ENCODE data around the gene LRRN2. TPM values are rescaled to one million over a fixed set of nuclear protein-coding genes. Genes with fewer than 3 reads are reported as not detected.

LRRN2 gene
- polyA plus RNA-seq, 1 of the 3 experiments (the other 2 are of a cell fraction), result not detected

- Histone ChIP-seq H3K27me3 (ENCODE audit: insufficient read depth) (no peaks in the 10 kb centered on the region; the same call in 1 of the 2 replicates), H3K9me2 (no peaks in the 10 kb centered on the region), H3K4me2 (no peak overlapping the region), H4K20me1 (ENCODE audit: insufficient read depth) (no peaks in the 10 kb centered on the region), H3F3A (replicated peaks; ENCODE audit: insufficient read depth) (no peaks in the 10 kb centered on the region), H3K4me3 (ENCODE audit: low read depth in 2 of 2, low read length in 1 of 2) (no peak overlapping the region), H3K9ac (no peak overlapping the region), H3K9me3 (no peaks in the 10 kb centered on the region), H3K27ac (ENCODE audit: low read depth in 2 of 2, low read length in 1 of 2) (no peak overlapping the region), H2AFZ (ENCODE audit: low read depth) (no peak overlapping the region), H3K79me2 (ENCODE audit: insufficient read depth) (no peaks in the 10 kb centered on the region), H3K4me1 (ENCODE audit: control insufficient read depth in 1 of 2, insufficient read depth in 2 of 2, low read depth in 1 of 2, low read length in 1 of 2) (no peaks in the 10 kb centered on the region), H3K36me3 (replicated peaks in 1 of 2; ENCODE audit: control insufficient read depth in 1 of 2, insufficient read depth in 2 of 2, low read length in 1 of 2) (no peaks in the 10 kb centered on the region)
- no peak for DNase-seq
- TF ChIP-seq TEAD4 (IDR thresholded peaks at IDR 0.05; ENCODE audit: borderline replicate concordance, insufficient read depth) (no peak), NRF1 (IDR thresholded peaks at IDR 0.05; ENCODE audit: low read depth, low read length) (no peak), JUND (IDR thresholded peaks at IDR 0.05) (no peak), POLR2AphosphoS5 (IDR thresholded peaks at IDR 0.05; ENCODE audit: low read depth, low read length) (no peak), FOXJ3 (CRISPR knock-in tag; IDR thresholded peaks at IDR 0.05) (no peak)
- TF ChIP-seq, protein P1, sequence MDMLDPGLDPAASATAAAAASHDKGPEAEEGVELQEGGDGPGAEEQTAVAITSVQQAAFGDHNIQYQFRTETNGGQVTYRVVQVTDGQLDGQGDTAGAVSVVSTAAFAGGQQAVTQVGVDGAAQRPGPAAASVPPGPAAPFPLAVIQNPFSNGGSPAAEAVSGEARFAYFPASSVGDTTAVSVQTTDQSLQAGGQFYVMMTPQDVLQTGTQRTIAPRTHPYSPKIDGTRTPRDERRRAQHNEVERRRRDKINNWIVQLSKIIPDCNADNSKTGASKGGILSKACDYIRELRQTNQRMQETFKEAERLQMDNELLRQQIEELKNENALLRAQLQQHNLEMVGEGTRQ (IDR thresholded peaks at IDR 0.05; ENCODE audit: borderline replicate concordance, low read depth, low read length), result no peak
- TF ChIP-seq, protein P2, sequence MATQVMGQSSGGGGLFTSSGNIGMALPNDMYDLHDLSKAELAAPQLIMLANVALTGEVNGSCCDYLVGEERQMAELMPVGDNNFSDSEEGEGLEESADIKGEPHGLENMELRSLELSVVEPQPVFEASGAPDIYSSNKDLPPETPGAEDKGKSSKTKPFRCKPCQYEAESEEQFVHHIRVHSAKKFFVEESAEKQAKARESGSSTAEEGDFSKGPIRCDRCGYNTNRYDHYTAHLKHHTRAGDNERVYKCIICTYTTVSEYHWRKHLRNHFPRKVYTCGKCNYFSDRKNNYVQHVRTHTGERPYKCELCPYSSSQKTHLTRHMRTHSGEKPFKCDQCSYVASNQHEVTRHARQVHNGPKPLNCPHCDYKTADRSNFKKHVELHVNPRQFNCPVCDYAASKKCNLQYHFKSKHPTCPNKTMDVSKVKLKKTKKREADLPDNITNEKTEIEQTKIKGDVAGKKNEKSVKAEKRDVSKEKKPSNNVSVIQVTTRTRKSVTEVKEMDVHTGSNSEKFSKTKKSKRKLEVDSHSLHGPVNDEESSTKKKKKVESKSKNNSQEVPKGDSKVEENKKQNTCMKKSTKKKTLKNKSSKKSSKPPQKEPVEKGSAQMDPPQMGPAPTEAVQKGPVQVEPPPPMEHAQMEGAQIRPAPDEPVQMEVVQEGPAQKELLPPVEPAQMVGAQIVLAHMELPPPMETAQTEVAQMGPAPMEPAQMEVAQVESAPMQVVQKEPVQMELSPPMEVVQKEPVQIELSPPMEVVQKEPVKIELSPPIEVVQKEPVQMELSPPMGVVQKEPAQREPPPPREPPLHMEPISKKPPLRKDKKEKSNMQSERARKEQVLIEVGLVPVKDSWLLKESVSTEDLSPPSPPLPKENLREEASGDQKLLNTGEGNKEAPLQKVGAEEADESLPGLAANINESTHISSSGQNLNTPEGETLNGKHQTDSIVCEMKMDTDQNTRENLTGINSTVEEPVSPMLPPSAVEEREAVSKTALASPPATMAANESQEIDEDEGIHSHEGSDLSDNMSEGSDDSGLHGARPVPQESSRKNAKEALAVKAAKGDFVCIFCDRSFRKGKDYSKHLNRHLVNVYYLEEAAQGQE (IDR thresholded peaks at IDR 0.05; ENCODE audit: low read depth, low read length), result no peak
- CTCF ChIA-PET, result interaction anchor here (0.6 to 1.2 kb wide), 4 partner anchors 44 to 297 kb away, joined by 3 to 7 read pairs (median 4); no protein-coding TSS in a partner anchor
- POLR2A ChIA-PET, result no interaction called here
- 24% methylated on average over 5 of the region's 5 CpGs for WGBS (ENCODE audit: low lambda C conversion rate)
Measured at GRCh38 chr1:204703268-204703664, 17.7 kb upstream of the LRRN2 start.

DNA sequence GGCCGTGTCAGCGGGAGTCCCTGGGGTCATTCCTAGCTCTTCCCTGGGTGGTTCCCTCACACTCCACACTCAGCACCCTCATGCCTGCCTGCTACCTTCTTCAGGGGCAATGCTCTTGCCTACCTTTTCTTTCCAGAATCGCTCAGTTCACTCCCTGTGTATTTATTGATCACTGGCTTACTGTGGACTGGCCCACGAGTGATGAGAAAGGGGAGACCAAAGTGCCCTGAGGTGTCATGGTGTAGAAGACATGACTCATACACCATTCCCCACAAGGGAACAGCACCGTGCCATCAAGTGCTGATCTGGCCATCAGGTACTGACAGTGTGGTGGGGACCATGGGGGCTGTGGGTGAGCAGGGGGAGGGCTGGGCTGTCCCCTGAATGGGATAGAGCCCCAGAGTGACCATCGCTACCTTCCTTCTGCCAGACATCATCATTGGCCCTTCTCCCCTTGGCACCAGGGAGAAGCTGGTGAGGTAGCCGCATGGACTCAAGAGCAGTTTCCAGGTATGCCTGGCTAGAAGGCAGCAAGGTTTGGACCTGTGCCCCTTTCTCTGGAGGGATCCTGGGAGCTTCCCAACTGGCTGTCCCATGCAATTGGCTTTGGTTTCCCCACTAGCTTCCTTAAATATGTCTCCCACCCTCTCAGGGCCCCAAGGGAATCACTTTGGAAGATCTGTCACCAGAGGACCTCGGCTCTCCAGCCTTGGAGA is 17.2 kb upstream of the LRRN2 start:
- no peaks in the 10 kb centered on the region; the same call in 1 of the 2 replicates for H3K27me3 ChIP-seq (ENCODE audit: insufficient read depth)
- H3K9me2 ChIP-seq, result no peaks in the 10 kb centered on the region
- H4K20me1 ChIP-seq (ENCODE audit: insufficient read depth), result no peaks in the 10 kb centered on the region
- ChIA-PET POLR2A (no interaction called here), CTCF (interaction anchor here (0.6 to 1.1 kb wide), 4 partner anchors 12 to 137 kb away, joined by 3 to 7 read pairs (median 3); no protein-coding TSS in a partner anchor)
- H3K79me2 ChIP-seq (ENCODE audit: insufficient read depth), result no peaks in the 10 kb centered on the region
- no peaks in the 10 kb centered on the region for H3K9me3 ChIP-seq
- H3K36me3 ChIP-seq (replicated peaks in 1 of 2; ENCODE audit: control insufficient read depth in 1 of 2, insufficient read depth in 2 of 2, low read length in 1 of 2), result no peaks in the 10 kb centered on the region
- H3K4me2 ChIP-seq, result no peak overlapping the region
- H3F3A ChIP-seq (replicated peaks; ENCODE audit: insufficient read depth), result no peaks in the 10 kb centered on the region
- H3K27ac ChIP-seq (ENCODE audit: low read depth in 2 of 2, low read length in 1 of 2), result no peak overlapping the region
- H3K9ac ChIP-seq, result no peak overlapping the region
- DNase-seq, result no peak
- WGBS (ENCODE audit: low lambda C conversion rate), result 29% methylated on average over 6 of the region's 8 CpGs
- H3K4me1 ChIP-seq (ENCODE audit: control insufficient read depth in 1 of 2, insufficient read depth in 2 of 2, low read depth in 1 of 2, low read length in 1 of 2), result no peaks in the 10 kb centered on the region
- H2AFZ ChIP-seq (ENCODE audit: low read depth), result no peak overlapping the region
- H3K4me3 ChIP-seq (ENCODE audit: low read depth in 2 of 2, low read length in 1 of 2), result no peak overlapping the region
- TF ChIP-seq NFIC (IDR thresholded peaks at IDR 0.05; ENCODE audit: borderline replicate concordance), result no peak
- TF ChIP-seq TEAD4 (IDR thresholded peaks at IDR 0.05; ENCODE audit: borderline replicate concordance, insufficient read depth), result no peak
- no peak for TF ChIP-seq EZH2phosphoT487 (IDR thresholded peaks at IDR 0.05; ENCODE audit: borderline replicate concordance, low read depth)
- TF ChIP-seq MEF2A (IDR thresholded peaks at IDR 0.05; ENCODE audit: borderline replicate concordance, low read depth), result no peak
- no peak for TF ChIP-seq FOSL2 (IDR thresholded peaks at IDR 0.05; ENCODE audit: borderline replicate concordance, low read depth)
- no peak for TF ChIP-seq GABPA (IDR thresholded peaks at IDR 0.05; ENCODE audit: low read depth)
- no peak for TF ChIP-seq YY1 (IDR thresholded peaks at IDR 0.05; ENCODE audit: low read depth)
- TF ChIP-seq TCF12 (IDR thresholded peaks at IDR 0.05), result no peak
- TF ChIP-seq, protein P2 (IDR thresholded peaks at IDR 0.05; ENCODE audit: low read depth, low read length), result no peak
- TF ChIP-seq, protein P3, sequence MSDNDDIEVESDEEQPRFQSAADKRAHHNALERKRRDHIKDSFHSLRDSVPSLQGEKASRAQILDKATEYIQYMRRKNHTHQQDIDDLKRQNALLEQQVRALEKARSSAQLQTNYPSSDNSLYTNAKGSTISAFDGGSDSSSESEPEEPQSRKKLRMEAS (IDR thresholded peaks at IDR 0.05; ENCODE audit: low read depth), result no peak
- no peak for TF ChIP-seq SIN3A (IDR thresholded peaks at IDR 0.05; ENCODE audit: borderline replicate concordance, low read depth, low read length)
- no peak for TF ChIP-seq RAD21 (IDR thresholded peaks at IDR 0.05; ENCODE audit: low read length)
